AG04450 (cell line): ENCODE results near the gene SH3BGRL2. TPM values are rescaled to one million over a fixed set of nuclear protein-coding genes. Genes with fewer than 3 reads are reported as not detected.

ENCODE experiments used
- CTCF ChIA-PET: fragments of 300-600, 350-600 bp; formaldehyde crosslinking; extraction: SDS; loops from one replicate; lab custom pipeline; 2022; ENCODE audit warnings: antibody characterized with exemption, inconsistent platforms; lab: Charles Lee
- POLR2A ChIA-PET: fragments of 350-600 bp; formaldehyde crosslinking; extraction: SDS; loops from one replicate; lab custom pipeline; 2021; ENCODE audit warnings: antibody characterized with exemption, inconsistent platforms; lab: Yijun Ruan, JAX
- DNase-seq: peaks from one replicate; pipeline ENCODE4 v3.0.0-alpha.2; 2011; ENCODE audit warnings: low read depth, low spot score
- H3K27ac ChIP-seq: one replicate; pipeline ENCODE4 v1.5.1; 2012; ENCODE audit warnings: low read depth, low read length, control low read depth
- H3K27me3 ChIP-seq: one replicate; pipeline ENCODE4 v1.6.0; 2012; ENCODE audit warnings: low read length; ENCODE audit not compliant: control insufficient read depth, insufficient read depth
- H3K4me3 ChIP-seq: 2 replicates; pipeline ENCODE4 v1.5.1; 2011; ENCODE audit warnings: mild to moderate bottlenecking, low read depth, low read length, control low read depth
- H3K9me3 ChIP-seq: 2 replicates; pipeline ENCODE4 v1.5.1; 2012; ENCODE audit warnings: low read length; ENCODE audit not compliant: control insufficient read depth, insufficient read depth
- CTCF ChIP-seq: IDR thresholded peaks from 2 replicates; pipeline ENCODE4 v1.5.1; 2011; ENCODE audit warnings: low read depth, low read length, control low read depth, inconsistent platforms
- polyA plus RNA-seq: library from polyadenylated mRNA; depleted of rRNA; stranded (reverse); fragments of >200 nt; gene quantifications from 2 replicates; pipeline ENCODE4 v1.2.3, GENCODE V29; 2011

Gene SH3BGRL2
- polyA plus RNA-seq, 1 experiment, result 5.4 TPM

- DNase-seq, result no peak
- CTCF ChIA-PET, result interaction anchor here (1.1 kb wide), 1 partner anchor 29 kb away, joined by 3 read pairs; no protein-coding TSS in a partner anchor
- no peaks in the 10 kb centered on the region for H3K9me3 ChIP-seq
- H3K4me3 ChIP-seq, result no peak overlapping the region
- H3K27me3 ChIP-seq, result no peaks in the 10 kb centered on the region
- TF ChIP-seq CTCF, result no peak
- H3K27ac ChIP-seq, result no peak overlapping the region
- POLR2A ChIA-PET, result no interaction called here
Observed at GRCh38 chr6:79646006-79646405, 14.9 kb downstream of the SH3BGRL2 start.

GRCh38 chr6:79646561-79646960 lies 15.4 kb downstream of the SH3BGRL2 start:
- TF ChIP-seq CTCF, result no peak
- no peak for DNase-seq
- ChIA-PET CTCF (interaction anchor here (1.1 kb wide), 1 partner anchor 29 kb away, joined by 3 read pairs; no protein-coding TSS in a partner anchor), POLR2A (no interaction called here)
- H3K4me3 ChIP-seq, result no peak overlapping the region
- H3K27ac ChIP-seq, result no peak overlapping the region
- H3K27me3 ChIP-seq, result no peaks in the 10 kb centered on the region
- no peaks in the 10 kb centered on the region for H3K9me3 ChIP-seq

GRCh38 chr6:79647741-79648140 lies 16.6 kb downstream of the SH3BGRL2 start:
- POLR2A ChIA-PET, result no interaction called here
- Histone ChIP-seq H3K9me3 (no peaks in the 10 kb centered on the region), H3K27ac (no peak overlapping the region), H3K4me3 (no peak overlapping the region), H3K27me3 (no peaks in the 10 kb centered on the region)
- CTCF ChIA-PET, result interaction anchor here (0.6 kb wide), 1 partner anchor 79 kb away, joined by 5 read pairs; no protein-coding TSS in a partner anchor
- DNase-seq, result no peak
- TF ChIP-seq CTCF, result no peak

GRCh38 chr6:79648328-79648727 lies 17.2 kb downstream of the SH3BGRL2 start:
- TF ChIP-seq CTCF, result no peak

GRCh38 chr6:79649016-79649415 lies 17.9 kb downstream of the SH3BGRL2 start:
- ChIA-PET POLR2A (no interaction called here), CTCF (interaction anchor here (0.6 to 1.1 kb wide), 5 partner anchors 16 to 219 kb away, joined by 3 to 4 read pairs (median 3); no protein-coding TSS in a partner anchor)
- no peaks in the 10 kb centered on the region for H3K9me3 ChIP-seq
- H3K27me3 ChIP-seq, result no peaks in the 10 kb centered on the region
- no peak for DNase-seq
- TF ChIP-seq CTCF, result no peak
- no peak overlapping the region for H3K27ac ChIP-seq
- H3K4me3 ChIP-seq, result no peak overlapping the region

More at GRCh38 chr6:79648328-79648727, 17.2 kb downstream of the SH3BGRL2 start:
- H3K4me3 ChIP-seq, result no peak overlapping the region
- no peaks in the 10 kb centered on the region for H3K9me3 ChIP-seq
- ChIA-PET CTCF (interaction anchor here (0.6 to 1.0 kb wide), 2 partner anchors 17 to 29 kb away, joined by 3 read pairs; no protein-coding TSS in a partner anchor), POLR2A (no interaction called here)
- H3K27ac ChIP-seq, result no peak overlapping the region
- DNase-seq, result no peak
- H3K27me3 ChIP-seq, result no peaks in the 10 kb centered on the region
